Panc1 (cell line): ENCODE data around the gene RBBP6.

Experiments used
- CTCF ChIP-seq: fragments of 450-650 bp; IDR thresholded peaks from 2 replicates; pipeline ENCODE4 v1.5.1; 2017; ENCODE audit warnings: mild to moderate bottlenecking
- POLR2AphosphoS5 ChIP-seq: IDR thresholded peaks from 2 replicates; pipeline ENCODE4 v1.6.1; 2012; ENCODE audit warnings: mild to moderate bottlenecking, low read depth, low read length, moderate library complexity
- REST ChIP-seq, 2 experiments: IDR thresholded peaks; 2 replicates each; pipeline ENCODE4 v1.6.1; 2011 to 2012; ENCODE audit warnings: low read depth in 2 of 2, control low read depth in 1 of 2, low read length in 1 of 2, mild to moderate bottlenecking in 1 of 2, moderate library complexity in 1 of 2; ENCODE audit not compliant: insufficient read depth in 1 of 2
- SIN3A ChIP-seq: IDR thresholded peaks from 2 replicates; pipeline ENCODE4 v1.6.1; 2012; ENCODE audit warnings: low read depth, mild to moderate bottlenecking, low read length, moderate library complexity, borderline replicate concordance; ENCODE audit not compliant: insufficient read depth
- TCF7L2 ChIP-seq: IDR thresholded peaks from 2 replicates; pipeline ENCODE4 v1.6.1; 2011; ENCODE audit warnings: mild to moderate bottlenecking, low read depth, low read length, inconsistent platforms

GRCh38 chr16:24571096-24571495 is 31.7 kb downstream of the RBBP6 start:
- no peak for TF ChIP-seq CTCF
- no peak for TF ChIP-seq REST (IDR thresholded peaks at IDR 0.05; ENCODE audit: insufficient read depth in 1 of 2, low read depth in 2 of 2, low read length in 1 of 2)
- no peak for TF ChIP-seq POLR2AphosphoS5
- TF ChIP-seq SIN3A = no peak
- TF ChIP-seq TCF7L2 = no peak
